SK-N-SH (cell line): ENCODE data around the gene CCDC88C. TPM values are rescaled to one million over a fixed set of nuclear protein-coding genes. Genes with fewer than 3 reads are reported as not detected.

ENCODE experiments used
- CTCF ChIA-PET: fragments of 300-600, 350-600 bp; formaldehyde crosslinking; extraction: SDS; loops from one replicate; lab custom pipeline; 2021; lab: Yijun Ruan, JAX
- POLR2A ChIA-PET: fragments of 350-600 bp; sonication (Branson Sonifier 250); formaldehyde crosslinking; extraction: SDS; loops from one replicate; lab custom pipeline; 2020; ENCODE audit warnings: antibody characterized with exemption, inconsistent platforms; lab: Yijun Ruan, JAX
- DNase-seq: peaks from one replicate; pipeline ENCODE4 v3.0.0; 2012
- H2AFZ ChIP-seq: fragments of 200-600 bp; sonication (generic); 2 replicates; pipeline ENCODE4 v1.8.1; 2016; ENCODE audit warnings: antibody characterized with exemption, mild to moderate bottlenecking, low read depth
- H3F3A ChIP-seq: fragments of 200-600 bp; sonication (generic); replicated peaks from 2 replicates; pipeline ENCODE3; 2016; ENCODE audit warnings: antibody characterized with exemption, mild to moderate bottlenecking; ENCODE audit not compliant: insufficient read depth
- H3K27ac ChIP-seq, 2 experiments: fragments of 200-500 bp in 1 of 2; fragments of 200-600 bp in 1 of 2; sonication (Bioruptor generic) in 1 of 2; sonication (generic), shearing (Covaris generic) in 1 of 2; 2 replicates each; pipeline versions ENCODE4 v1.5.1 to v1.6.1; 2014 to 2016; ENCODE audit warnings: low read depth in 2 of 2, inconsistent platforms in 1 of 2, low read length in 1 of 2, mild to moderate bottlenecking in 1 of 2, mixed read lengths in 1 of 2
- H3K27me3 ChIP-seq: fragments of 200-600 bp; sonication (generic), shearing (Covaris generic); 2 replicates; pipeline ENCODE4 v1.6.1; 2016; ENCODE audit warnings: mixed run types; ENCODE audit not compliant: insufficient read depth
- H3K36me3 ChIP-seq, 2 experiments: fragments of 200-500 bp in 1 of 2; fragments of 200-600 bp in 1 of 2; sonication (Bioruptor generic) in 1 of 2; sonication (generic) in 1 of 2; replicated peaks in 1 of 2; 2 replicates each; pipeline versions ENCODE3 to v1.5.1; 2014 to 2016; ENCODE audit warnings: low read length in 1 of 2, mild to moderate bottlenecking in 1 of 2; ENCODE audit not compliant: insufficient read depth in 2 of 2, control insufficient read depth in 1 of 2
- H3K4me1 ChIP-seq, 2 experiments: fragments of 200-500 bp in 1 of 2; fragments of 200-600 bp in 1 of 2; sonication (Bioruptor generic) in 1 of 2; sonication (generic), shearing (Covaris generic) in 1 of 2; 2 replicates each; pipeline versions ENCODE4 v1.5.1 to v1.6.1; 2014 to 2016; ENCODE audit warnings: low read depth in 1 of 2, low read length in 1 of 2, mixed run types in 1 of 2; ENCODE audit not compliant: insufficient read depth in 2 of 2, control insufficient read depth in 1 of 2
- H3K4me2 ChIP-seq: fragments of 200-600 bp; sonication (generic), shearing (Covaris generic); 2 replicates; pipeline ENCODE4 v1.6.1; 2017; ENCODE audit warnings: mixed run types
- H3K4me3 ChIP-seq, 2 experiments: fragments of 200-500 bp in 1 of 2; fragments of 200-600 bp in 1 of 2; sonication (Bioruptor generic) in 1 of 2; sonication (generic), shearing (Covaris generic) in 1 of 2; 2 replicates each; pipeline versions ENCODE4 v1.5.1 to v1.8.1; 2014 to 2016; ENCODE audit warnings: low read depth in 2 of 2, inconsistent platforms in 1 of 2, low read length in 1 of 2, mild to moderate bottlenecking in 1 of 2, mixed read lengths in 1 of 2, moderate library complexity in 1 of 2
- H3K79me2 ChIP-seq: fragments of 200-600 bp; sonication (generic); 2 replicates; pipeline ENCODE4 v1.8.1; 2017; ENCODE audit warnings: mild to moderate bottlenecking; ENCODE audit not compliant: insufficient read depth
- H3K9ac ChIP-seq: fragments of 200-600 bp; sonication (generic); 2 replicates; pipeline ENCODE4 v1.6.1; 2017; ENCODE audit warnings: mixed run types
- H3K9me2 ChIP-seq: fragments of 200-600 bp; sonication (generic); 2 replicates; pipeline ENCODE4 v1.6.1; 2017; ENCODE audit warnings: mixed run types
- H3K9me3 ChIP-seq: fragments of 200-600 bp; sonication (generic); 2 replicates; pipeline ENCODE4 v1.6.1; 2017; ENCODE audit warnings: mixed run types, mild to moderate bottlenecking, moderate library complexity
- H4K20me1 ChIP-seq: fragments of 200-600 bp; sonication (generic); 2 replicates; pipeline ENCODE4 v1.6.1; 2017; ENCODE audit warnings: mild to moderate bottlenecking, mixed run types; ENCODE audit not compliant: insufficient read depth
- FOSL2 ChIP-seq: IDR thresholded peaks from 2 replicates; pipeline ENCODE4 v1.4.0; 2012; ENCODE audit warnings: low read depth, mild to moderate bottlenecking, moderate library complexity, borderline replicate concordance
- FOXJ3 ChIP-seq: sonication (generic); formaldehyde crosslinking; IDR thresholded peaks from 2 replicates; pipeline ENCODE4 v1.5.1; 2020; ENCODE audit warnings: mild to moderate bottlenecking, missing genetic modification reagents
- GABPA ChIP-seq: IDR thresholded peaks from 2 replicates; pipeline ENCODE4 v1.4.0; 2012; ENCODE audit warnings: low read depth, mild to moderate bottlenecking
- JUND ChIP-seq: IDR thresholded peaks from 2 replicates; pipeline ENCODE4 v1.4.0; 2012
- MEF2A ChIP-seq: IDR thresholded peaks from 2 replicates; pipeline ENCODE4 v1.4.0; 2012; ENCODE audit warnings: low read depth, borderline replicate concordance
- MXI1 ChIP-seq: IDR thresholded peaks from 2 replicates; pipeline ENCODE4 v1.6.1; 2012; ENCODE audit warnings: mild to moderate bottlenecking, low read depth, low read length, improper control_type of control experiment
- NRF1 ChIP-seq: IDR thresholded peaks from 2 replicates; pipeline ENCODE4 v1.6.1; 2012; ENCODE audit warnings: low read depth, mild to moderate bottlenecking, low read length
- POLR2AphosphoS5 ChIP-seq: IDR thresholded peaks from 2 replicates; pipeline ENCODE4 v1.6.1; 2012; ENCODE audit warnings: low read depth, low read length
- RCOR1 ChIP-seq: fragments of 150-350 bp; IDR thresholded peaks from 2 replicates; pipeline ENCODE4 v1.6.1; 2017; ENCODE audit warnings: antibody characterized with exemption, low read length
- RXRA ChIP-seq: IDR thresholded peaks from 2 replicates; pipeline ENCODE4 v1.4.0; 2012; ENCODE audit warnings: low read depth, mild to moderate bottlenecking, borderline replicate concordance
- SMC3 ChIP-seq: IDR thresholded peaks from 2 replicates; pipeline ENCODE4 v1.6.1; 2012; ENCODE audit warnings: low read depth, low read length, improper control_type of control experiment
- TAF1 ChIP-seq: IDR thresholded peaks from 2 replicates; pipeline ENCODE4 v1.6.1; 2012; ENCODE audit warnings: low read depth, mild to moderate bottlenecking, low read length, moderate library complexity, borderline replicate concordance
- TCF12 ChIP-seq: IDR thresholded peaks from 2 replicates; pipeline ENCODE4 v1.4.0; 2012
- TEAD4 ChIP-seq: IDR thresholded peaks from 2 replicates; pipeline ENCODE4 v1.4.0; 2012; ENCODE audit warnings: mild to moderate bottlenecking, borderline replicate concordance; ENCODE audit not compliant: insufficient read depth
- YY1 ChIP-seq: IDR thresholded peaks from 2 replicates; pipeline ENCODE4 v1.4.0; 2012; ENCODE audit warnings: low read depth, mild to moderate bottlenecking
- WGBS: methylation state at CpG from one replicate; pipeline ENCODE4 v1.1.6; 2017; ENCODE audit warnings: low lambda C conversion rate; 5-methylcytosine and 5-hydroxymethylcytosine counted together
- polyA plus RNA-seq, 3 experiments: library from polyadenylated mRNA; depleted of rRNA; stranded (reverse); fragments of >200 nt; gene quantifications; 2 replicates each; pipeline ENCODE4 v1.2.3, GENCODE V29; 2012
- TF ChIP-seq, protein P1 (sequence below): IDR thresholded peaks from 2 replicates; pipeline ENCODE4 v1.4.0; 2012; ENCODE audit warnings: low read depth, borderline replicate concordance
- TF ChIP-seq, protein P2 (sequence below): fragments of 150-350 bp; IDR thresholded peaks from 2 replicates; pipeline ENCODE4 v1.6.1; 2016; ENCODE audit warnings: mild to moderate bottlenecking, low read depth, low read length
- TF ChIP-seq, protein P3 (sequence below): fragments of 150-350 bp; IDR thresholded peaks from 2 replicates; pipeline ENCODE4 v1.6.1; 2017; ENCODE audit warnings: antibody characterized with exemption, low read length, low read depth, borderline replicate concordance
- TF ChIP-seq, protein P4 (sequence below): IDR thresholded peaks from 2 replicates; pipeline ENCODE4 v1.4.0; 2012; ENCODE audit warnings: low read depth
- TF ChIP-seq, protein P5 (sequence below): IDR thresholded peaks from 2 replicates; pipeline ENCODE4; 2012

CCDC88C gene
- polyA plus RNA-seq, 1 of the 3 experiments (the other 2 are of a cell fraction) = 0.39 TPM

DNA sequence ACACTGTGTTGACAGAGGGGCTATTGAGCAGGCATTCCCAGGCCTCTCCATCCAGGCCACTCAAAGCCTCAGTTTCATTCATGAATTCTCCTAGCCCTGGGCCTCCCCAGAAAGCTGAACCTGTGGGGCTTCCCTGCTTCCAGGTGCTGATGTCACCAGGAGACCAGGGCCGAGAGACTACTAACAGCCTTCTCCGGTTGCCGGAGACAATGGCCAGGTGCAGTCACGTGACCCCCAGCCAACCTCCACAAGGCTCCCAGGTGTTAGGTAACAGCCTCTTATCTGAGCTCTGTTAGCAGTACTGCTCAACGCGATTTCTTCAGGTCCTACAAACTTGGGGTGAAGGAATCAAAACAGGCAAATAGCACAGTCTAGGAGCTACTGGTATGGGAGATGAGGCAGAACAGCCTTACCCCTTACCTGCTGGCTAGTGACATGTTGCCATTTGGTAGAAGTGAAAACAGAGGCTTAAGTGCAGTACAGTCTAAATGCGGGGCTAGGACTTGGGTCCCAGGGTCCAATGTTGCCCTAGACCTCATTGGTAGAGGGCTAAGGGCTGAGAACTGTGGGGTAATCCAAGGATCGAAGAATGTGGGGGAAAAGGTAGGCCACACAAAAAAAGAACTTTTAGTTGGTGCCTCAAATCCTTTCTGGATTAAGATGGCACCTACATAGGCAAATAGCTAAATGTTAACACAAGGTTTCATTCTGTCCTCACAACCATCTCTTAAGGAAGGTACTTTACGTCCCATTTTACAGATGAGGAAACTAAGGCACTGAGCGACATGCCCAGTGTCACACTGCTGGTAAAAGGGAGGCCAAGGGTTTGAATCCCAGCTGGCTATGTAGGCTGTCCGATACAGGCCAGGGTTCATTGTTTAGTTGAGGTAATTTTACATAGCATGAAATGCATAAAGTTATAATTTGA, 3.8 kb downstream of the CCDC88C start:
- WGBS = 88% methylated on average over 7 of the region's 11 CpGs
- H4K20me1 ChIP-seq = no peaks in the 10 kb centered on the region
- H3K79me2 ChIP-seq = no peaks in the 10 kb centered on the region
- H3K9ac ChIP-seq = no peak overlapping the region
- H3K27ac ChIP-seq = no peak overlapping the region
- peaks cover 3% of the 10 kb centered on the region for H3F3A ChIP-seq
- TF ChIP-seq MXI1 (no peak), GABPA (no peak), TAF1 (no peak), FOSL2 (no peak), TEAD4 (no peak), NRF1 (no peak), SMC3 (no peak), MEF2A (no peak), JUND (no peak), RXRA (no peak), YY1 (no peak), RCOR1 (no peak), POLR2AphosphoS5 (no peak), FOXJ3 (CRISPR knock-in tag) (no peak), TCF12 (no peak)
- TF ChIP-seq, protein P1, sequence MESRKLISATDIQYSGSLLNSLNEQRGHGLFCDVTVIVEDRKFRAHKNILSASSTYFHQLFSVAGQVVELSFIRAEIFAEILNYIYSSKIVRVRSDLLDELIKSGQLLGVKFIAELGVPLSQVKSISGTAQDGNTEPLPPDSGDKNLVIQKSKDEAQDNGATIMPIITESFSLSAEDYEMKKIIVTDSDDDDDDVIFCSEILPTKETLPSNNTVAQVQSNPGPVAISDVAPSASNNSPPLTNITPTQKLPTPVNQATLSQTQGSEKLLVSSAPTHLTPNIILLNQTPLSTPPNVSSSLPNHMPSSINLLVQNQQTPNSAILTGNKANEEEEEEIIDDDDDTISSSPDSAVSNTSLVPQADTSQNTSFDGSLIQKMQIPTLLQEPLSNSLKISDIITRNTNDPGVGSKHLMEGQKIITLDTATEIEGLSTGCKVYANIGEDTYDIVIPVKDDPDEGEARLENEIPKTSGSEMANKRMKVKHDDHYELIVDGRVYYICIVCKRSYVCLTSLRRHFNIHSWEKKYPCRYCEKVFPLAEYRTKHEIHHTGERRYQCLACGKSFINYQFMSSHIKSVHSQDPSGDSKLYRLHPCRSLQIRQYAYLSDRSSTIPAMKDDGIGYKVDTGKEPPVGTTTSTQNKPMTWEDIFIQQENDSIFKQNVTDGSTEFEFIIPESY = no peak
- TF ChIP-seq, protein P2, sequence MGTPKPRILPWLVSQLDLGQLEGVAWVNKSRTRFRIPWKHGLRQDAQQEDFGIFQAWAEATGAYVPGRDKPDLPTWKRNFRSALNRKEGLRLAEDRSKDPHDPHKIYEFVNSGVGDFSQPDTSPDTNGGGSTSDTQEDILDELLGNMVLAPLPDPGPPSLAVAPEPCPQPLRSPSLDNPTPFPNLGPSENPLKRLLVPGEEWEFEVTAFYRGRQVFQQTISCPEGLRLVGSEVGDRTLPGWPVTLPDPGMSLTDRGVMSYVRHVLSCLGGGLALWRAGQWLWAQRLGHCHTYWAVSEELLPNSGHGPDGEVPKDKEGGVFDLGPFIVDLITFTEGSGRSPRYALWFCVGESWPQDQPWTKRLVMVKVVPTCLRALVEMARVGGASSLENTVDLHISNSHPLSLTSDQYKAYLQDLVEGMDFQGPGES = no peak
- TF ChIP-seq, protein P3, sequence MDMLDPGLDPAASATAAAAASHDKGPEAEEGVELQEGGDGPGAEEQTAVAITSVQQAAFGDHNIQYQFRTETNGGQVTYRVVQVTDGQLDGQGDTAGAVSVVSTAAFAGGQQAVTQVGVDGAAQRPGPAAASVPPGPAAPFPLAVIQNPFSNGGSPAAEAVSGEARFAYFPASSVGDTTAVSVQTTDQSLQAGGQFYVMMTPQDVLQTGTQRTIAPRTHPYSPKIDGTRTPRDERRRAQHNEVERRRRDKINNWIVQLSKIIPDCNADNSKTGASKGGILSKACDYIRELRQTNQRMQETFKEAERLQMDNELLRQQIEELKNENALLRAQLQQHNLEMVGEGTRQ = no peak
- TF ChIP-seq, protein P4, sequence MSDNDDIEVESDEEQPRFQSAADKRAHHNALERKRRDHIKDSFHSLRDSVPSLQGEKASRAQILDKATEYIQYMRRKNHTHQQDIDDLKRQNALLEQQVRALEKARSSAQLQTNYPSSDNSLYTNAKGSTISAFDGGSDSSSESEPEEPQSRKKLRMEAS = no peak
- TF ChIP-seq, protein P5, sequence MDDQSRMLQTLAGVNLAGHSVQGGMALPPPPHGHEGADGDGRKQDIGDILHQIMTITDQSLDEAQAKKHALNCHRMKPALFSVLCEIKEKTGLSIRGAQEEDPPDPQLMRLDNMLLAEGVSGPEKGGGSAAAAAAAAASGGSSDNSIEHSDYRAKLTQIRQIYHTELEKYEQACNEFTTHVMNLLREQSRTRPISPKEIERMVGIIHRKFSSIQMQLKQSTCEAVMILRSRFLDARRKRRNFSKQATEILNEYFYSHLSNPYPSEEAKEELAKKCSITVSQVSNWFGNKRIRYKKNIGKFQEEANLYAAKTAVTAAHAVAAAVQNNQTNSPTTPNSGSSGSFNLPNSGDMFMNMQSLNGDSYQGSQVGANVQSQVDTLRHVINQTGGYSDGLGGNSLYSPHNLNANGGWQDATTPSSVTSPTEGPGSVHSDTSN = no peak
- ChIA-PET POLR2A (no interaction called here), CTCF (interaction anchor here (0.6 to 13.5 kb wide), 3 partner anchors 12 to 127 kb away, joined by 3 to 300 read pairs (median 3); no protein-coding TSS in a partner anchor)
- no peaks in the 10 kb centered on the region for H3K9me2 ChIP-seq
- no peak overlapping the region for H3K4me3 ChIP-seq
- no peaks in the 10 kb centered on the region for H3K36me3 ChIP-seq
- peaks cover 15% of the 10 kb centered on the region for H3K27me3 ChIP-seq
- peaks cover 0 to 22% of the 10 kb centered on the region in 2 experiments; a peak in 2 of 4 replicates for H3K4me1 ChIP-seq
- no peak overlapping the region for H3K4me2 ChIP-seq
- H2AFZ ChIP-seq = no peak overlapping the region
- no peaks in the 10 kb centered on the region for H3K9me3 ChIP-seq
- no peak for DNase-seq
